Stimulated activated CD4-positive, alpha-beta T cell treated with anti-CD3 and anti-CD28 coated beads, Interleukin-2, amount 100 ng/mL, for 24 hours (primary cell): ENCODE measurements around the gene CHRM4.

Experiments
- DNase-seq, 2 donors: peaks; one replicate each; pipeline ENCODE4 v3.0.0-alpha.2; 2020

Gene CHRM4

DNA sequence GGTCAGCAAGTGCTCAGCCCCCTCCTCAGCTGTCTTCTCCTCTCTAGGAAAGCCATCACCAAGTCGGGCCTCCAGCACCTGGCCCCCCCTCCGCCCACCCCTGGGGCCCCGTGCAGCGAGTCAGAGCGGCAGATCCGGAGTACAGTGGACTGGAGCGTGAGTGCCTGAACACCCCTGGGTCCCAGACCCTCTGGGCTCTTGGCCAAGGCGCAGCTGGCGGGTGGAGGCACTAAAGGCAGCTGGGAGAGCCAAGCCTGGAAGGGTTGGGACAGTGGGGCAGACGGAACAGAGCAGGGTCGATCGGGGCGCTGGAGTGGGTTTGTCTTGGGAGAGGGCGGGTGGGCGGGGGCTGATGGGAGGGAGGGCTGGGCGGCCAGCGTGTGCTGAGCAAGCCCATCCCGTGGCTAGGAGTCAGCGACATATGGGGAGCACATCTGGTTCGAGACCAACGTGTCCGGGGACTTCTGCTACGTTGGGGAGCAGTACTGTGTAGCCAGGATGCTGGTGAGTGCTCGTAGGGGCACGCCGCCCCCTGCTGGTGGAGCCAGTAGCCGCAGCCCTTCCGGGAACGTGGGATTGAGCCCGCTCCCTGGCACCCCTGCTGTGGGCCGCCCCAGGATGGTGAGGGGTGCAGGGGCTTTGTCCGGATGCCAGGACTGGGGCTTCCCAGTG lies 24.2 kb downstream of the CHRM4 start:
- DNase-seq, result peak; percentile 79 to 83

DNA sequence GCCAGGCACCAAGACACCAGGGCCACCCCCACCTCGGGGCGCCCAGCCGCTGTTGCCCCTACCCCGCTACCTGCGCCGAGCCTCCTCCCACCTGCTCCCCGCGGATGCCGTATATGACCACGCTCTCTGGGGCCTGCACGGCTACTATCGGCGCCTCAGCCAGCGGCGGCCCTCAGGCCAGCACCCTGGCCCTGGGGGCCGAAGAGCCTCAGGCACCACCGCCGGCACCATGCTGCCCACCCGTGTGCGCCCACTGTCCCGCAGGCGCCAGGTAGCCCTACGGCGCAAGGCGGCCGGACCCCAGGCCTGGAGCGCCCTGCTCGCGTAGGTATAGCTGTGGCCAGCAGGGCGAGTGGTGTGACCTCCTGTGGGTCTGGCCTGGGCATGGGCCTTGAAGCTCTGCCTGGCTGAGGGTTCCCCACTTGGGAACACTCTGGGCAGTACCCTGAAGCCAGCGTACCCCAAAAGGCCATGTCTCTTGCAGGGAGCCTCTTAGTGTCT lies 24.9 kb downstream of the CHRM4 start:
- DNase-seq, result no peak

GRCh38 chr11:46366260-46366659 lies 25.3 kb downstream of the CHRM4 start:
- DNase-seq, result no peak

DNA sequence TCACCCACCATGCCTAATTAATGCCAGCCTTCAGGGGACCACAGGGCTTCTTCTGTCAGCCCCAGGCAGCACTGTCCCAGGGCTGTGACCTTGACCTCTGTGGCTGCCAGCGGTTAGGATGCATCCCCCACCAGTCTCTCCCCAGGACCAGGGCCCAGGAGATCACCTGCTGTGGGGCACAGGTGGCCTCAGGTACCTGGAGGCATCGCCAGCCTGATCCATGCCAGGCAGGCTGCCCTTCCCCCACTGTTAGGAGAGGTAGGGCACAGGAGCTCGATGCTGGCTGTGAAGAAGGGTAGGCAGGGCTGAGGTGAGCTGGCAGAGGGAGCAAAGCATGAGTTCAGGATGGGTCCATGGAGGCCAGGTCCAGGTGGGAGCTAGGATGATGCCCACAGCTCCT lies 26.8 kb downstream of the CHRM4 start:
- no peak for DNase-seq

- no peak for DNase-seq
Measured at GRCh38 chr11:46364056-46364455, 27.5 kb downstream of the CHRM4 start.

- no peak for DNase-seq
Measured at GRCh38 chr11:46363455-46364005, 28.0 kb downstream of the CHRM4 start.

DNA sequence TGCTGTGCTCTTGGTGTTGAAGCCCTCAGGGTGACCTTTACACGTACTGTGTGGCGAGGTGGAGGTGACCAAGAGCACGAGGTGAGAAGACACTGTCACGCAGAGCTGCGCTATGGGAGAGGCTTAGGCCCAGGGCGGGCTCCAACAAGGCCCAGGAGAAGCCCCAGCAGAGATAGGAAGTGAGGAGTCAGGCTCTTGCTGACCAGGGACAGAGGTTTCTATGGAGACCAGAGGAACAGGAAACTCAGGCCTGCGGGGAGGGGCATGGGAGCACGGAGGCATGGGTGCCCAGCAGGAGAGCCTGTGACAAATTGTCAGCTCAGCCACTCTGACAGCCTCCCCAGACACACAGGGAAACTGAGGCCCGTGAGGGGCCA lies 28.6 kb downstream of the CHRM4 start:
- DNase-seq, result no peak

GRCh38 chr11:46362156-46363030 lies 29.2 kb downstream of the CHRM4 start:
- DNase-seq, result no peak

GRCh38 chr11:46361283-46362155 lies 30.1 kb downstream of the CHRM4 start:
- peak; percentile 69 to 71 for DNase-seq

DNA sequence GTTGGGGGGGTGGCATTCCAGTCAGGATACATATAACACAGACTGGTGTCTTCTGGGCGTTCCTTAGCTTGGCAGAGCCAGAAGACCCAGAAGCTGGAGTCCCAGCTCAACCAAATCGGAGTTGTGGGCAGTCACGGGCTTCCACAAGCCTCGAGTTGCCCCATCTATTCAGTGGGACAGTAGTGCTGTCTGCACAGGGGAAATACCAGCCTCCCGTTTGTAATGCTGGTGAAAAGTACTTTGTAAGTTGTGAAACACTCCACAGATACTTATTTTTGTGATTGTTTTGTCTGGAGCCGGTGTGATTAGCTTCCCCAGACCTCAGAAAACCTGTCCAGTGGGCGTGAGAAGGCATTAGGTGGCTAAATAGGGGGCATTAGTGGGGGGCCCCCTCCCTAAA lies 30.7 kb downstream of the CHRM4 start:
- DNase-seq, result no peak

- no peak for DNase-seq
Measured at GRCh38 chr11:46359953-46360352, 31.6 kb downstream of the CHRM4 start.

GRCh38 chr11:46357483-46357936 lies 34.1 kb downstream of the CHRM4 start:
- DNase-seq, result no peak

- no peak for DNase-seq
Measured at GRCh38 chr11:46356924-46357482, 34.6 kb downstream of the CHRM4 start.

- DNase-seq, result peak; percentile 68 to 75
Measured at GRCh38 chr11:46353698-46354097, 37.9 kb downstream of the CHRM4 start.

- DNase-seq, result peak; percentile 76 to 77
Measured at GRCh38 chr11:46352063-46352841, 39.3 kb downstream of the CHRM4 start.

DNA sequence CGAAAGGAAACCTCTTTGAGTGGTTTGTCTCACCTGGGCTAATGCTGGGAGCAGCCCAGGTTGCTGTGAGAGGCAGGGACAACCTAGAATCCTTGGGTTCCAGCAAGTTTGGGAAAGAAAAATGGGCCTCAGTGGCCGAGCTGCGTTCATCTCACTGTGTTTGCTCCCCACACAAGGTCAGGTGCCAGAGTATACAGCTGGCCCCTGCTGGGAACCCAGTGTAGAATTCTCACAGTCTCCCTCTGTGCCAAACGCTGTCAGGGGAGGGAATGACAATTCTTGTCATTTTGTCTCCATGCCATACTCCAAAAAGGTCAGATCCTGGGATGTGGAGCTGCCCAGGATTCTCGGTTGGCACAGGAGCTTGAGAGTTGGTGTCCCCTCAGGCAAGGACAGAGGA lies 40.0 kb downstream of the CHRM4 start:
- no peak for DNase-seq

- no peak for DNase-seq
Measured at GRCh38 chr11:46351148-46351547, 40.4 kb downstream of the CHRM4 start.

- no peak for DNase-seq
Measured at GRCh38 chr11:46350695-46351094, 40.9 kb downstream of the CHRM4 start.

DNA sequence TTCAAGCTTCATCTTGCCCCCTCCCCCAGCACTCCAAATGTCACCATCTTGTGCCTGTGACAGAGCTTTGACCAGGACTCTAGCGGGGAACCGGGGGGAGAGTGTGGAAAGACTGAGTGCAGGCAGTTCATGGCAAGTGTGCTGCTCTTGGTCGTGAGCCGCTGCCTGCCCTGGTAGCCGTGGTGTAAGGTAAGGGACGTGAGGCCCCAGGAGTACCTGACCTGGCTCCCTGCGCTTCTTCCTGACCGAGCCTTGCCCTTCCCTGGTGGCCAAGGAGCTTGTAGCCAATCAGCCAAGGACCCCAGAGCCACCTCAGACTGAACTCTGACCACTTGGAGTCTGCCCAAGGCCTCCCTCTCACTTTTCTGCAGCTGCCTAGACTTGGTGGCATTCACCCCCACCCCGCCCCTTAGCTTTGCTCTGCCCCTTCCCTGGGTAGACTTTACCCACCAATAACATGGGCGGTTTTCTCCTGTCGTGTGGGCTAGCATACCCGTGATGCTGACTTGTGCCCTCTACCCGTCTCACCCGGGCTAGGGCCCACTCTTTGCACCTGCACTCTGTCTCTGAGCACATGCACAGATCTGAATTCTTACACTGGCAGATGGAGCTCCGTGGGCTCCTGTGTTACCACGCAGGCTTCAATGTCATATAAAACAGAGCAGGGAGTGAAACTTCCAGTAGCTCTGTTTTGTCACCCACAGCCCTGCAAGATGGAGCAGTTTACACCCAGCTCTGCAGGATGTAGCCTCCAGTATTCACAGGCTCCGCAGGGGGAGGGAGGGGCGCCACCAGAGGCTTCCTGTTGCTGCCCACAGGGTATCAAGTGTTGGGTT lies 42.8 kb downstream of the CHRM4 start:
- peak; percentile 55 to 66 for DNase-seq

DNA sequence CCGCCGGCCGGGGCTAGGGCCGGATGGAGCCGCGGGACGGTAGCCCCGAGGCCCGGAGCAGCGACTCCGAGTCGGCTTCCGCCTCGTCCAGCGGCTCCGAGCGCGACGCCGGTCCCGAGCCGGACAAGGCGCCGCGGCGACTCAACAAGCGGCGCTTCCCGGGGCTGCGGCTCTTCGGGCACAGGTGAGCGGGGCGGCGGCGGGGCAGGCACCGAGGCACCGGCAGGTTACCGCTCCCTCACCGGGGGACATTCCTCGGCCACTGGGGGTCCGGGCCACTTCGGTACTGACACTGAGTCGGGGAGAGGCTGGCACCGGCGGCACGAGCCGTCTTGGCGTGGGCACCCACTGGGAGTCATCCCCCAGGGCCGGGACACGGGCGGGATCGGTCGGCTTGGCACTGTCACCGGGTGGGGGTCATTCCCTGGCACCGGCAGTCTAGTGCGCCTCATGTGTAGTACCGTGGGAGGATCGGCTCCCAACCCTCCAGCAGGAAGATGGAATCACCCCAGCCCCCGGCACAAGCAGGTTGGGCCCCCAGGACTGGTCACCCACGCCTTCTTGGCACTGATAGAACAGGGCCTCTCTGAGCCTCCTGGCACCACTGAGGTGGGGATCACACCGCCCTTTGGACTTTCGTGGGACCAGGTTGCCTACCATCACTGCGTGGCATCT lies 43.8 kb downstream of the CHRM4 start:
- peak; percentile 40 to 42 for DNase-seq
